ENCODE data around the gene AIF1L.

AIF1L gene

DNA sequence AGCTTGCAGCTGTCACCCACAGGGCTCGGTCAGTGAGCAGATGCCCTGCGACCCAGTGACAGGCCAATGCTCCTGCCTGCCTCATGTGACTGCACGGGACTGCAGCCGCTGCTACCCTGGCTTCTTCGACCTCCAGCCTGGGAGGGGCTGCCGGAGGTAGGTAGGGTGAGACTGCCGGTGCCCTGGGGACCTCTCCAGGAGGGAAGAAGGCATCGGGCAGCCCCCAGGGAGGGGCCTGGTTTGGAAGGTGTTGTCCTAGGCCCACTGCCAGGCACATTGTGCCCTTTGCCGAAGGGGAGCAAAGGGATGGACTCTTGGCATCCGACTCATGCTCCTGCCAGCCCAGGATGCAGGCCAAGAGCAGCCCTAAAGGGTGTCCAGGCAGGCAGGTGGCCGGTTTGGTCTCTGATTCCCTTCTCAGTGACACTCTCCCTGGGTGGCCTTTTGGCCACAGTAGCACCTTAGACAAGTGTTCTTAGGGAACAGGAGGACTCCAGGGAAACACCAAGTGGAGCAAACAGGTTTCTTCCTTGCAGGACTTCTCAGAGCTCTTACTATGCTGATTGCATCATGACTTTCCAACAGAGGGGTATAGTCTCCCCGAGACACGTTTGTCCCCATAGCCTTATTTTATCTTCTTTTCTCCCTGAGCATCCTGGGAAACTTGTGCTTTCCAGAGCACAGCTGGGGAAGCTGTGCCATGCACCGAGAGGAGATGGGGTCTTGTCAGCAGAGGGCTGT is 28.1 kb upstream of the AIF1L start:
- no peaks in the 10 kb centered on the region for H3K36me3 Mint-ChIP-seq (ENCODE audit: low read depth)
- no peaks in the 10 kb centered on the region for H3K4me1 Mint-ChIP-seq (ENCODE audit: low read depth)
- H3K27ac Mint-ChIP-seq = no peak overlapping the region
- no peaks in the 10 kb centered on the region for H3K9me3 Mint-ChIP-seq
- no peak overlapping the region for H3K4me3 Mint-ChIP-seq
- no peaks in the 10 kb centered on the region for H3K27me3 Mint-ChIP-seq
- no peak for DNase-seq

DNA sequence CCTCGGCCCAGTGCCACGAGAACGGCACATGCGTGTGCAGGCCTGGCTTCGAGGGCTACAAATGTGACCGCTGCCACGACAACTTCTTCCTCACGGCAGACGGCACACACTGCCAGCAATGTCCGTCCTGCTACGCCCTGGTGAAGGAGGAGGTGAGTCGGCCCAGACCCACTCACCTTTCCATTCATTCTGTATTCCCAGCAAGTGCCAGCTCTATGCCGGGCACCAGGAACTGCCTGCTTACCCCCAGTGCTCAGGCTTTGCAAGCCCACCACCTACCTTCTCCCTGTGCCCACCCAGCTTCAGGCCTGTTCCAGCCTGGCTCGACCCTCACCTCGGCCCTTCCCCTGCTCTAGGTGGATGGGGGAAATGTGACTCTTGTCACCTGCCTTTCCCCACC is 26.6 kb upstream of the AIF1L start:
- Mint-ChIP-seq H3K27ac (no peak overlapping the region), H3K4me1 (ENCODE audit: low read depth) (no peaks in the 10 kb centered on the region), H3K27me3 (no peaks in the 10 kb centered on the region), H3K4me3 (no peak overlapping the region), H3K9me3 (no peaks in the 10 kb centered on the region), H3K36me3 (ENCODE audit: low read depth) (no peaks in the 10 kb centered on the region)
- no peak for DNase-seq

DNA sequence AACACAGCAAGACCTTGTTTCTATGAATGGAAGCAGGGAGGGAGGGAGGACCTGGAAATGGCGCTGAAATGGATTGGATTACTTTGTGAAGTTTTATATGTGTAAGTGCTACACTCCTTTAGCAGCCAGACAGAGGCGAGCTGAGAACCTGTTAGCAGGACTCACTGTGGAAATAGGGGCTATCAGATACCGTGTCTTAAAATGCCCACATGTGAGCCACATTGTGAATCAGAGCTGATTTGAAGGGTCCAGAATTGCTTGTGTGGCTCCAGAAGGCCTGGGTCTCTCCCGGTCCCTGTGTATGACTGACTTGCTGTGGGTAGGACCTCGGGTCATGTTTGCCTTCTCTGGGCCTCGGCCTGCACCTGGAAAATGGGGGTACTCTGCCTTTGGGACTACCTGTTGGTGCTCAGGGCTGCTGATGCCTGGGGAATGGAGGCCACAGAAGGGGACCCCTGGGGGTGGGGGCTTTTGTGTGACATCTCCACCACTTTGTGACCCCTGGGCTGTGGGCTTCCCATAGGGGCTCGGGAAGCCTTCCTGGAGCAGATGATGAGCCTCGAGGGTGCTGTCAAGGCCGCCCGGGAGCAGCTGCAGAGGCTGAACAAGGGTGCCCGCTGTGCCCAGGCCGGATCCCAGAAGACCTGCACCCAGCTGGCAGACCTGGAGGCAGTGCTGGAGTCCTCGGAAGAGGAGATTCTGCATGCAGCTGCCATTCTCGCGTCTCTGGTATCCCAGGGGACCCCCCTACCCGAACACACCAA is 24.0 kb upstream of the AIF1L start:
- no peaks in the 10 kb centered on the region for H3K27me3 Mint-ChIP-seq
- no peaks in the 10 kb centered on the region for H3K9me3 Mint-ChIP-seq
- H3K36me3 Mint-ChIP-seq (ENCODE audit: low read depth) = no peaks in the 10 kb centered on the region
- no peak for DNase-seq
- no peak overlapping the region for H3K27ac Mint-ChIP-seq
- H3K4me3 Mint-ChIP-seq = no peak overlapping the region
- H3K4me1 Mint-ChIP-seq (ENCODE audit: low read depth) = no peaks in the 10 kb centered on the region

DNA sequence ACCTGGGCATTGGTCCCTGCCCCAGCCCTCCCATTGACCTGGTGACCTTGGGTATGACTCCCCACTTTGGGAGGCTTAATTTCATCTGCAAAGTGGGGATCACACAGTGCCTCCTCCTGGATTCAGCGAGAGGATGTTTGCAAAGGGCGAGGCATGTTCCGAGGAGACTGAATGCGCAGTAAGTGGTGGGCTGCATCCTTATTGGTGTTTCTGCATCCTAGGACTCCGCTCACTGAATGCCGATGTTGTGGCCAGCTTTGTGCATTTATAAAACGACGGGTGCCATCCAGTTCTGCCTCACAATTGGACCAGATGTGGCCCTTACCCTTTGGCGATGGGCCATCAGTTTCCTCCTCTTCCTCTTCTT is 23.5 kb upstream of the AIF1L start:
- H3K27ac Mint-ChIP-seq = no peak overlapping the region
- no peak overlapping the region for H3K4me3 Mint-ChIP-seq
- no peaks in the 10 kb centered on the region for H3K36me3 Mint-ChIP-seq (ENCODE audit: low read depth)
- no peaks in the 10 kb centered on the region for H3K27me3 Mint-ChIP-seq
- DNase-seq = no peak
- H3K4me1 Mint-ChIP-seq (ENCODE audit: low read depth) = no peaks in the 10 kb centered on the region
- H3K9me3 Mint-ChIP-seq = no peaks in the 10 kb centered on the region

DNA sequence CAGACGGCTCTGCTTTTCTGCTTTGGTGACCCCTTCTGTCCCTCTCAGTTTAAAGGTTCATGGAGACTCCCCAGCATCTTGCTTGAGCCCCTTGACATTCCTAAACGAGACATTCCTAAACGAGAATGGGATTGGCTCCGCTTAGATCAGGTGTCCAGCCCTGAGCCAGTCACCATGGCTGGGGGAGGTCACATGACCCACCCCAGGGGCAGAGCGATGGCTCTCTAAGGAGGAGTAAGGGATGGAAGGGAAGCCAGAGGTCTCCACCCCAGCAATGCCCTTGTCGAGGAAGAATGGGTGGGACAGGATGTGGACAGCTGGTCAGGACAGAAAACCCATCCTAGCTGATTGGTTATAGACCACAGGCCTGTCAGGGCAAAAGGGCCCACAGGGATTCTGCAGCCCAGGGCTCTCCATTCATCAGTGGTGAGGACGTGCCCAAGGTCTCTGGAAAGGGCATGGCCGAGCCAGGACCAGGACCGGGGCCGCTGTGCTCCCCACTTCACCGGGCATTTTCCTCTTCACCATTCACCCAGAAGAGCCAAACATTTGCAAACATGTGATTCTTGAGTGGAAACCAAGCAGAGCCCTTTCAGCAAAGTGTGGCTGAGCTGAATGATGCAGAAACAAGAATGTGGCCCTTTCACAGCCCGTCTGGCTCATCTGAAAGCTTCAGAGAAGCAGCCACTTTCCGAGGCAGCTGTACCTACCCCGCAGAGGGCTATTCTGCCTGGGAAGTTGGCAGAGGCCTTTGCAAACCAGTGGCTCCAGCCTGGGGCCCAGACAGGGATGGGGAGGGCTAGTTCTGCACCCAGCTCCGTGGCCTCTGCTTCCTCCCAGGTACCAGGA is 19.8 kb upstream of the AIF1L start:
- H3K4me1 Mint-ChIP-seq (ENCODE audit: low read depth) = no peaks in the 10 kb centered on the region
- DNase-seq = no peak

DNA sequence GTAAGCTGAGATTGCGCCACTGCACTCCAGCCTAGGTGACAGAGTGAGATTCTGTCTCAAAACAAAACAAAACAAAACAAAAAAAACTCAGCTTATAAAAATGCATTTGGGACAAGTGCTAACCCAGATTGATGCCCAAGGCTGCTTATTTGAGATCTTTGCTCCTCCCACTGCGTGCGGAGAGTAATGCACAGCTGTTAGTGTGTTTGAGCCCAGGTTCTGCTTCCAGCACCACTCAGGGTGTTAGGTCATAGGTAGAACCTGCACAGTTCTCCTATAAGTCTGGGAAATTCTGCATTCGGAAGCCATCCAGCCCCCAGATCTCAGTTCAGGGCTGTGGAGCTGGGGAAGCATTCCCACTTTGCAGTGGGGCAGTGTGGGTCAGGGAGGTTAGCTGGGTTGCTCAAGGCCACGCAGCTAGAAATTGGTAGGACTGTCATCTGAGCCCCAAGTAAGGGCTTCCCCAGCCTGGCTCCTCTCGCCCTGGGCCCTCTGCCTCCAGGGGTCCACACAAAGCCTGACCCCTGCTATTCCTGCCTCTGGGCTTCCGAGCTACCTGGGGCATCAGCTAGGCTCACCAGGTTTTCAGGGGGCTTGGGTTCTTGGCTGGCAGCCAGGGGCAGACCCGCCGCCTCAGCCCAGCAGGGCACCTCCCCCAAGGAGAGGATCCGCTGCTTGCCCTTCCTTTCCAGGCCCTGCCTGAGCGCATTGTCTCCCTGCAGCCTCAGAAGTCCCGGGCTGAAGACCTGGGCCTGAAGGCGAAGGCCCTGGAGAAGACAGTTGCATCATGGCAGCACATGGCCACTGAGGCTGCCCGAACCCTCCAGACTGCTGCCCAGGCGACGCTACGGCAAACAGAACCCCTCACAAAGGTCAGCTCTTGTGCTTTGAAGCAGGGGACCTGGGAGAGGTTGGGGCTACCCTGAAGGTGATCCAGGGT is 17.6 kb upstream of the AIF1L start:
- DNase-seq = no peak
- H3K9me3 Mint-ChIP-seq = no peaks in the 10 kb centered on the region
- no peak overlapping the region for H3K27ac Mint-ChIP-seq
- no peaks in the 10 kb centered on the region for H3K4me1 Mint-ChIP-seq (ENCODE audit: low read depth)
- no peaks in the 10 kb centered on the region for H3K27me3 Mint-ChIP-seq
- H3K4me3 Mint-ChIP-seq = no peak overlapping the region
- no peaks in the 10 kb centered on the region for H3K36me3 Mint-ChIP-seq (ENCODE audit: low read depth)

More for the DNA sequence above, 19.8 kb upstream of the AIF1L start:
- no peaks in the 10 kb centered on the region for H3K27me3 Mint-ChIP-seq
- H3K27ac Mint-ChIP-seq = no peak overlapping the region
- no peaks in the 10 kb centered on the region for H3K36me3 Mint-ChIP-seq (ENCODE audit: low read depth)
- H3K4me3 Mint-ChIP-seq = no peak overlapping the region
- H3K9me3 Mint-ChIP-seq = no peaks in the 10 kb centered on the region

DNA sequence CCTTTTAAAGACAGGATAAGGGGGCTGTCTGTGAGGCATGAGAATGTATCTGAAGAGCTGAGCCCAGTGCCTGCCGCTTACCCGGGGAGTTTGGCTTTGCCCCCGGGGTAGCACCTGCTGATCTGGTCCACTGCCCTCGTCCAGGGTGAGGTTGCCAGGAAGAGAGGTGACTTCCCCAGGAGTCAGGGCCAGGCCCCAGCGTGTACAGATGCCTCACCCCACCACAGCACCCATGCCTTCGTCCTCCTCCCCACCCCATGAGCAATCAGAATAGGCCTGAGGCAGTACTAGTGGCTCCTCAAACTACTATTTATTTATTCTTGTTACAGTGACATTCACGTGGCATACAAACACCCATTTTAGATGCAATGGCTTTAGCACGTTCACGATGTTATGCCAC is 15.7 kb upstream of the AIF1L start:
- no peak for DNase-seq
- H3K9me3 Mint-ChIP-seq = no peaks in the 10 kb centered on the region
- H3K36me3 Mint-ChIP-seq (ENCODE audit: low read depth) = no peaks in the 10 kb centered on the region
- no peaks in the 10 kb centered on the region for H3K4me1 Mint-ChIP-seq (ENCODE audit: low read depth)
- H3K4me3 Mint-ChIP-seq = no peak overlapping the region
- no peak overlapping the region for H3K27ac Mint-ChIP-seq
- no peaks in the 10 kb centered on the region for H3K27me3 Mint-ChIP-seq

DNA sequence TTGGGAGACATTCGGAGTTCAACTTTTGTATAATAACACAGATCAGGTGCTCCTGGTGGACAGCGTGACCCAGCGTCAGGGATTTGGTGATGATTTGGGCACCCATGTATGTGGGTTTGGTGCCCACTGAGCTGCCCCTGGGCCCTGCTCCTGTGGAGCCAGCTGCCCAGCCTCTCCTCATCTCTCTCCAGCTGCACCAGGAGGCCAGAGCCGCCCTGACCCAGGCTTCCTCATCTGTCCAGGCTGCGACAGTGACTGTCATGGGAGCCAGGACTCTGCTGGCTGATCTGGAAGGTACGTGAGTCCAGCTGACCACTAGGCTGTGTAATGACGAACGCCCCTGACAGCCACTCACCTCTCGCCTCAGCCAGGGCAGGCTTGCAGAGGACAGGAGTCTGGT is 14.5 kb upstream of the AIF1L start:
- Mint-ChIP-seq H3K27me3 (no peaks in the 10 kb centered on the region), H3K4me1 (ENCODE audit: low read depth) (no peaks in the 10 kb centered on the region), H3K9me3 (no peaks in the 10 kb centered on the region), H3K4me3 (no peak overlapping the region), H3K36me3 (ENCODE audit: low read depth) (no peaks in the 10 kb centered on the region), H3K27ac (no peak overlapping the region)
- DNase-seq = no peak

DNA sequence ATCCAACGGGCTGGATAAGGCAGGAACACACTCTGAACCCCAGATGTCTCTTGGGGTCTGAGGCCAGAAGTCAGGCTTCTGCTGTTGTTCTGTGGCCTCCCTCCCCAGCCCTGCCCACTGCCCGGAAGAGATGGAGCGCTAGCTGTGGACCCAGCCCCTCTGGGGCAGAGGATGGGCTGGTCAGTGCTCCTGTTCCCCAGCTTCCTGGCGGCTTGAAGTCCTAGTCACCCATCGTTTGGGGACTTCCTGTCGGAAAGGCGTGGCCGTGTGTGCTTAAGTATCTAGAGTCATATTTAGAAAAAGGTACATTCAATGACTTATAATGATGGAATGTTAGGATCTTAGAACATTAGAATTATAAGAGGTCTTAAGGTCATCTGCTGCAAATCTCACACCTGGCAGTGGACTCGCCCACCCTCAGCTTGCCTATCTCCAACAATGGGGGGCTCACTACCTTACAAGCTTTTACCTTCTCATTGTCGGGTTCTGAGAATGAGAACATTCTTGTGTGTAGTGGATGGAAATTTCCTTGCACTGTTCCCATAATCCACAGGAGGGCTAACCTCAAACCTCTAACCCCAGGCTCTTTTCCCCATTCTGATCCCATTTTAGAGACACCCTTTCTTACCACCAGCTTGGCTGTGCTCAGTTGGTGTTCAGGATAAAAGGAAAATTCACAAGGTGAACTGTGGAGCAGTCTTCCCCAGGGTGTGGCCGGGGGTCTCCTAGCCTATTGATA is 13.4 kb upstream of the AIF1L start:
- Mint-ChIP-seq H3K36me3 (ENCODE audit: low read depth) (no peaks in the 10 kb centered on the region), H3K27ac (no peak overlapping the region), H3K9me3 (no peaks in the 10 kb centered on the region), H3K4me1 (ENCODE audit: low read depth) (no peaks in the 10 kb centered on the region), H3K4me3 (no peak overlapping the region), H3K27me3 (no peaks in the 10 kb centered on the region)
- DNase-seq = no peak

DNA sequence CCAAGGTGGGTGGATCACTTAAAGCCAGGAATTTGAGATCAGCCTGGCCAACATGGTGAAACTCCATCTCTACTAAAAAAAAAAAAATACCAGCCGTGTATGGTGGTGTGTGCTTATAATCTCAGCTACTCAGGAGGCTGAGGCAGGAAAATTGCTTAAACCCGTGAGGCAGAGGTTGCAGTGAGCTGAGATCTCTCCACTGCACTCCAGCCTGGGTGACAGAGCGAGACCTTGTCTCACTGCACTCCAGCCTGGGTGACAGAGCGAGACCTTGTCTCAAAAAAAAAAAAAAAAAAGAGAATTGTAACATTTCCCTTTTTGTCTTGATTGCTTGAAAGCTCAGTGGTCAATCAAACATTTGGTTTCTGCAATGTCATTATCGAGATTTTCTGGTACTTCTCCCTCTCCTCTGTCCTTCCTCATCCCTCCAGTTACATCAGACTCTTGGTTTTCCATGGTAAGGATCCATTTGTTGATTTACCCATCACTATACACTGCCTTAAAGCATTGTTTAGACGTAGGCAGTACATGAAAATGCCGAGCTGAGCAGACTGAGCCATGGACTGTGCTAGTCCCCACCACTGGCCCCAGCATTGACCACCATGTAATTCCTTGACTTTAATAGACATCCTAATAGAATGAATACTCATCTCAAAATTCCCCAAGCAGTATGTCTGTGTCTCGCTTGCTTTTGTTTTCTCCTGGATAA is 11.5 kb upstream of the AIF1L start:
- Mint-ChIP-seq H3K4me3 (no peak overlapping the region), H3K9me3 (no peaks in the 10 kb centered on the region), H3K27me3 (no peaks in the 10 kb centered on the region), H3K4me1 (ENCODE audit: low read depth) (no peaks in the 10 kb centered on the region), H3K27ac (no peak overlapping the region), H3K36me3 (ENCODE audit: low read depth) (no peaks in the 10 kb centered on the region)
- no peak for DNase-seq

DNA sequence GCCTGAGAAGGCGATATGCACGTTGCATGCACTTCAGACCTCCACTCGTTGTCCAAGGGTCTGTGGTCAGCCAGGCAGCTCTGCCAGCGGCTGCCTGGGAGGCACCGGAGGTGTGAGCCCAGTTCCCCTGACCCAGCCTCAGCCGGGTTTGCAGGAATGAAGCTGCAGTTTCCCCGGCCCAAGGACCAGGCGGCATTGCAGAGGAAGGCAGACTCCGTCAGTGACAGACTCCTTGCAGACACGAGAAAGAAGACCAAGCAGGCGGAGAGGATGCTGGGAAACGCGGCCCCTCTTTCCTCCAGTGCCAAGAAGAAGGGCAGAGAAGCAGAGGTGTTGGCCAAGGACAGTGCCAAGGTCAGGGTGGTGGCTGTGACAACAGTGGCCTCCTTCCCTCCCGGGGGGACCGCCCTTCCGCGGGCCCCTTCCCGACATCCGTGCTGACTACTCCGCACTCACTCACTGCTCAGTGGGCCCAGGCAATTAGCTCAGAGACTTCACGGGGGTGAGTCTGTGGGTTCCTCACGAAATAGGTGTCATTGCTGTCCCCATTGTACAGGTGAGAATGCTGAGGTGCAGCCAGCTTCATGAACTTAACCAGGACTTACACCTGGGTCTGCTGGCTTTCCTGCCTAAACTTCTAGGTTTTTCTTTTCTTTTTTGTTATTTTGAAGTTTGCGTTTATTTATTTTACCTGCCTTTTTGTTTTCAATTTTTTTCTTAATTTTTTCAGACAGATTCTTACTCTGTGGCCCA is 10.8 kb upstream of the AIF1L start:
- no peak overlapping the region for H3K27ac Mint-ChIP-seq
- H3K36me3 Mint-ChIP-seq (ENCODE audit: low read depth) = no peaks in the 10 kb centered on the region
- no peak overlapping the region for H3K4me3 Mint-ChIP-seq
- DNase-seq = no peak
- H3K9me3 Mint-ChIP-seq = no peaks in the 10 kb centered on the region
- H3K27me3 Mint-ChIP-seq = no peaks in the 10 kb centered on the region
- no peaks in the 10 kb centered on the region for H3K4me1 Mint-ChIP-seq (ENCODE audit: low read depth)

DNA sequence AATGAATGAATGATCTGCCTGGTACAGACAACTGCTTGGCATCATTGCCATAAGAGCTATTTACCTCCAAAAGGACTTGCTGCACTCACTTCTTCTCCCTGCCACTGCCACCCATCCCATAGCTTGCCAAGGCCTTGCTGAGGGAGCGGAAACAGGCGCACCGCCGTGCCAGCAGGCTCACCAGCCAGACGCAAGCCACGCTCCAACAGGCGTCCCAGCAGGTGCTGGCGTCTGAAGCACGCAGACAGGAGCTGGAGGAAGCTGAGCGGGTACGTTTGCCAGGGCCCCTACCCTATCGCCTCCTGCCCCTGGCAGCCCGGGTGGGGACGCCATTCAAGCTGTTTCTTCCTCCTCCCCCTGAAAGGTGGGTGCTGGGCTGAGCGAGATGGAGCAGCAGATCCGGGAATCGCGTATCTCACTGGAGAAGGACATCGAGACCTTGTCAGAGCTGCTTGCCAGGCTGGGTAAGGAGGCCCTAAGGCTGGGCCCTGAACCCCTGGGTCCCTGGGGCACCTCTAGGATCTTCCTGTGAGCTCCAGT is 8.9 kb upstream of the AIF1L start:
- no peaks in the 10 kb centered on the region for H3K9me3 Mint-ChIP-seq
- no peak overlapping the region for H3K27ac Mint-ChIP-seq
- DNase-seq = no peak
- H3K4me3 Mint-ChIP-seq = no peak overlapping the region
- no peaks in the 10 kb centered on the region for H3K27me3 Mint-ChIP-seq
- H3K4me1 Mint-ChIP-seq (ENCODE audit: low read depth) = no peaks in the 10 kb centered on the region
- no peaks in the 10 kb centered on the region for H3K36me3 Mint-ChIP-seq (ENCODE audit: low read depth)
